ENCODE measurements around the gene NPPB.

Gene NPPB

DNA sequence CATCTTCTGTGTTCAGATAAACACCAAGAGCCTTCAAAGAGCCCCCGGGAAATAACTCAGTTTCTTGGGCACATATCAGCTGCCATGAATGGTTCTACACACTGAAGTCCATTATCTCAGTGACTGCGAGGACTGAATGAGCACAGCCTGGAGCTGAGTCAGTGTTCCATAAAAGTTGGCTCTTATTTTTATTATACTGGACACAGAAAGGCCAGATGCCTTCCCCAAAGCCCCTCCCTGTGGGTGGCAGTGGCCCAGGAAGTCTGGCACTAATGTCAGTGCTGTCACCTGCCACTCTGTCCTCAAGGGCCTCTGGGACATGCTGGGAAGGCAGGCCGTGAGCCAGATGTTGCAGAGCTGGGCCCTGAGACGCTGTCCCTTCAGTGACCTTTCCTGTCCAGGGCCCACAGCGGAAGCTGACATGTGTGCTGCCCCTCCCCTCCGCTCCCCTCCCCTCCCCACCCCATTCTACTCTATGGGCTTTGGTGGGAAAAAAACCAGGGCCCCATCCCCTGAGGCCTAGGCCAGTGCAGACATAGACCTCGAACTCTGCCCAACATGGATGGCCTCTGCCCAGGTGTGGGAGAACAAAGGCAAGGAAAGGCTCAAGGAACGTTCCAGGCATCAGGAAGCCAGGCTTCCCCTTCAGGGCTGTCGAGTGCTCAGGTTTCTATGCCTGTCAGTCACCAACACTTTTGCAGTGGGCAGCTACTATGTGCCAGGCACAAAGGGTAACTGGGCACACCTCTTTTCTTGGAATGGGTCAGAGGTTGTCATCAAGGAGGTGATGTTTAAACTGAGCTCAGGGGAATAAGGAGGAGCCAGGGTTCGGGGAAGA, 22.4 kb upstream of the NPPB start:
- no peak for DNase-seq

DNA sequence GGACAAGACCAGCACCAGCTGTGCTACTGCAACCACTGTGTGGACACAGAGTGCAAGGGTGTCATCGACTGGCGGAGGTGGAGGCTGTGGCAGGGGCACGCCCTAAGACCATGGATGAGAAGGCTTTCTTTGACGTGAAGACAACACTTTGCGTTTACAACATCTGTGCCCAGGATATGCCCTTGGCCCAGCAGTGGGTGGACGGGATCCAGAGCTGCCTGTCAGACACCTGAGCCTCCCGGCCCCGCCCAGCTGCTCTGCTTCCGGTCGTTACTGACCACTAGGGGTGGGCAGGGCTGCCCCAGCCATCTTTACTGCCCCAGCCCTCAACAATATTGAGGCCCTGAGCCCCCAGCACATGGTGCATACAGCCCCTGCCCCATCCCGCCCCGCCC, 21.4 kb upstream of the NPPB start:
- no peak for DNase-seq

DNA sequence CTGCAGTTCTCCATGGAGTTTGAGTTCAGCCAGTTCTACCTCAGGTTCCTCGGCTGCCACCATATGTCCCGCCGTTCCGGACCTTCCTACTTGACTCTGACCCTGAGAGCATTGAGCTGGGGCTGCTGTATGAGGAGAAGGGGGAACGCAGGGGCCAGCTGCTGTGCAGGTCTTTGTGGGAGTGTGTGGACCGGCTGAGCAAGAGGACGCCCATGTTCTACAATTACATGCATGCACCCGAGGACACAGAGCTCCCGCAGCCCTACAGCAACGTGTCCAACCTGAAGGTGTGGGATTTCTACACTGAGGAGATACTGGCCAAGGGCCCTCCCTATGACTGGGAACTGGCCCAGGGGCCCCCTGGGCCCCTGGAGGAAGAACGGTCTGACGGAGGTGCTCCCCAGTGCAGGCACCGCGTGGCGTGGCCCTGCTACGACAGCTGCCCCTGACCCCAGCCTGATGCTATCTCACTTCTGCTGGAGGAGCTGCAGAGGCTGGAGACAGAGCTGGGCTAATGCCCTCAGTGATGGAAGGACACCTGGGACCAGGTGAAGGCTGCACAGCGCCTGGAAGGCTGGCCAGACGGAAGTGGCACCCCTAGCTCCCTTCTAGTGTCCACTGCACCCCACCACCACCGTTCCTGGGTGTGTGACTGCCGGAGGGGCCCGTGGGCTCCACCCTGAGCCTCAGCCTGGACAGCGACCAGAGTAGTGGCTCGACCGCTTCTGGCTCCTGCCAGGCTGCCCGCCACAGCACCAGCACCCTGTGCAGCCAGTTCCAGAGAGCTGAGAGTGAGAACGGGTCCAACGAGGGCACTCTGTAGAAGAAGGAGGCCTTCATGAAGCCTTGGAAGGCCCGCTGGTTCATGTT, 20.8 kb upstream of the NPPB start:
- DNase-seq = no peak

DNA sequence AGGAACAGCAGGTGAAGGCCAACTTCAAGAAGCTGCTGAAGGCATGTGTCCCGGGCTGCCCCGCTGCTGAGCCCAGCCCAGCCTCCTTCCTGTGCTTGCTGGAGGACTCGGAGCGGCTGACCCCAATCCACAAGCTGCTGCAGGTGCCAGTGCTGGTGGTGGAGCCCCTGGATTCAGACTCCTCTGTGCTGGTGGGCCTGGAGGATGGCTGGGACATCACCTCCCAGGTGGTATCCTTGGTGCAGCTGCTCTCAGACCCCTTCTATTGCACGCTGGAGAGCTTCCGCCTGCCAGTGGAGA, 20.1 kb upstream of the NPPB start:
- no peak for DNase-seq

DNA sequence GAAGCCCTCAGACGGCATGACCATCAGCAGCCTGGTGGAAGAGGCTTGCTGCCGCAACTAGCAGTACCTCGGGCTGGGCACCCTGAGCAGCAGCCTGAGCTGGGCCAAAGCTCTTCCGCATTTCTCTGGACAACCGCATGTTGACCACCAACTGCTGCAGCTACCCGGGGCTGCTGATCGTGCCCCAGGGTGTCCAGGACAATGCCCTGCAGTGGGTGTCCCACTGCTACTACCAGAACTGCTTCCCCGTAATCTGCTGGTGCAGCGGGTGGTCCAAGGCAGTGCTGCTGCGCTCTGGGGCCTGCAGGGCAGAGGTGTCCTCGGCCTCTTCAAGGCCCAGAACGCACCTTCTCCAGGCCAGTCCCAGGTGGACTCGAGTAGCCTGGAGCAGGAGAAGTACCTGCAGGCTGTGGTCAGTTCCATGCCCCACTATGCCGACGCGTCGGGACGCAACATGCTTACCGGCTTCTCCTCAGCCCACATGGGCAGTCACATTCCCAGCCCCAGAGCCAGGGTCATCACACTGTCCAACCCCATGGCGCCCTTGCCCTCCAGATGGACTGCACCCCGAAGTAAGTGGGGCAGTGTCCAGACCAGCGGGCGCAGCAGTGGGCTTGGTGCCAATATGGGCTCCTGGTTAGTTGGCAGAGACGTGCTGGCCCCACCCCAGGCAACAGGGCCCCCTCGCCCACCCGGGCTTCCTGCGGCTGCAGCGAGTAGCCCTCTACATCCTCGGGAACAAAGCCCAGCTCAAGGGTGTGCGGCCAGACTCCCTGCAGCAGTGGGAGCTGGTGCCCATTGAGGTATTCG, 19.5 kb upstream of the NPPB start:
- DNase-seq = no peak

DNA sequence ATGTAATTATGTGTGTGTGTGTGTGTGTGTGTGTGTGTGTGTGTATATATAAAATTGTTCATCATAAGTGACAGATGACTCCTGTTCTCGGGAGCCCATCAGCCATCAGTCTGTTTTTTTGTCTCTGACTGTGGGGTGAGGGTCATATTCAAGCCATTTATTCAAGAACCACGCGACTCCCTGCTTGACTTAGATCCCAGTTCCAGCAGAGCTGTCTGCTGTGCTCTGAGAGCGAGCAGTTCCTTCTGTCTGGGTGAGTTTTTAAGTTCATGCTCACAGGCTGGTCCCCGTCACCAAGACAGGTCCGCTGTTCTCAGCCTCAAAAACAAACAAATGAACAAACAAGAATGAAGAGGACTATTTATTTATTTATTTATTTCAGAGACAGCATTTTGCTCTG, 18.3 kb upstream of the NPPB start:
- DNase-seq = no peak

DNA sequence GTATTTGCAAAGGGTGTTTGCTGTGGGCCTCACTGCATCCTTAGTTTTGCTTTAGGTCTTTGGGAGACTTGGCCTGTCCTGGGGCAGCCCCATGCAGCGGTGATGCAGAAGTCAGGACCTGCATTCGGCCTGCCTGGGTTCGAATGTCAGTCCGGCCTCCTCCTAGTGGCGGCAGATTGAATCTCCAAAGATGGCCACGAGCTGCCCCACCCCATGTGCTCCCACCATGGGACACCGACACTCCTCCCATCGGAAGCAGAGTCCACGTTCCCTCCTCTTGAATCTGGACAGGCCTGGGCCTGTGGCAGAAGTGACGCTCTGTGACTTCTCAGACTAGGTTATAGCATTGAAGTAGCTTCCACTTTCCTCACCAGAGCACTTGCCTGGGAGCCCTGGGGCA, 16.3 kb upstream of the NPPB start:
- DNase-seq = no peak

DNA sequence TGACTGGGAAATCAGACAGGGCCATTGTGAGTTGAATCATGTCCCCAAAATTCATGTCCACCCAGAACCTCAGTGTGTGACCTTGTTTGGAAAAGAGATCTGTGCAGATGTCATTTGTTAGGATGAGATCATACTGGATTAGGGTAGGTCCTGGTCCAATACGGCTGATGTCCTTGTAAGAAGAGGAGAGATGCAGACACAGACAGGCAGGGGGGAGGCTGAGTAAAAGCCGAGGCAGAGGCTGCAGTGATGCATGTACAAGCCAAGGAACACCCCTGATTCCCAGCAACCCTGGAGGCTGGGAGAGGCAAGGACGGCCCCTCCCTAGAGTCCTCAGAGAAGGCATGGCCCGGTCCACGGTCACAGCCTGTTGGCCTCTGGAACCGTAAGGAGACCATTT, 15.9 kb upstream of the NPPB start:
- DNase-seq = no peak

DNA sequence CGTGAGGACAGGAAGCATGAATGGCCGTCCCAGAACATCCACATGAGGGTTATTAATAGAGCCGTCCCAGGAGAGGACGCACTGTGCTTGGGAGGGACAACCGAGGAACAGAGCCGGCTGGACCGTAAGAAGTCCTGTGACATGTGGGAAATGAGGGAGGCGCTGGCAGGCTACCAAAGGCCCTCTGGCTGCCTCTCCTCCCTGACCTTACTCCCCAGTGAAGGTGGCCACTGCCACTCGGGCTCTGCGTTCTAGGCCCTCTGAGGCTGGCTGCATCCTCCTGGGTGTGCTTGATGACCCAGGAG, 15.5 kb upstream of the NPPB start:
- DNase-seq = no peak

DNA sequence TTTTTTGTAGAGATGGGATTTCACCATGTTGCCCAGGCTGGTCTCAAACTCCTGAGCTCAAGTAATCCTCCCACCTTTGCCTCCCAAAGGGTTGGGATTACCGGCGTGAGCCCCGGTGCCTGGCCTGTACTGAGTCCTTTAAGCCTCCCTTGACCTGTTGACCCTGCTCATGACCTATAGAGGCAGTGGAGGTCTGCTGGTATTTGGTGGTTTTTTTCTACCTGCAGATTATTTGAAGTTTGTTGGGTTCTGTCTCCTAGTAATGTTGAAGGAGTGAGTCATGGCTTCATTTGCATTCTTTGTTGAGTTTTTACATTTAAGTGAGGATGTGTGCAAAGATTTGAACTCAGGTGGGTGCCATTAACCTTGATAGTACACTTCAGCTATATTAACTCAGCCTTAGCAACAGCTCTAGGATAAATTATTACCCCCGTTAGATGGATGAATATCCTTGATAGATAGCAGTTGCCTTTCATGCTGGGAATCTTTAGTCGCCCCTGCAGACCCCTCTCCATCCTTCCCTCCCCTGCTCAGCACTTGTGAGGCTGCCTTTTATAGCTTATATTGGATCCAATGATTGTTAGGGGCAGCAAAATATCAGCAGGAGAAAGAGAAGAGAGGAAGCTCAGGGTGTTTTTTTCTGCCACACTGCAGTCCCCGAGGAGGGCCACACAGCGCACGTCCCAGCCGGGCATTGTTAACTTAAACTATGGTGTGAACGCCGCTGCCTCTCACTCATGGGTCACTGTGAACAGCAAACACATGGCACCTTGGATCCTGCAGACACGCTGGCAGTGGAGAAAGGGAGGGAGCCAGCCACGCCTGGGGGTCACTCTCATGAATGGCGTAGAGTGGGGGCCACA, 14.9 kb upstream of the NPPB start:
- DNase-seq = no peak

DNA sequence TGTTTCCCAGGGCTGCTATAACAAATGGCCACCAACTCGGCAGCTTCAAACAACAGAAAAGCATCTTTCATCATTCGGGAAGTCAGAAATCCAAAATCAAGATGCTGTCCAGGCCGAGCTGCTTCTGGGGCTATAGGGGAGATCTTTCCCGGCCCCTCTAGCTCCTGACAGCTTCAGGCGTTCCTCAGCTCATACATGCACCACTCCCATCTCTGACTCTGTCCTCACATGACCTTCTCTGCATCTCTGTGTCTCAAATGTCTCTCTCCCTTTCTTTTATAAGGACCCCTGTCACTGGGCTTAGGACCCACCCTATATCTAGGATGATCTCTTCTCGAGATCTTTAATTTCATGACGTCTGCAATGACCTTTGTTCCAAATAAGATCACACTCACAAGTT, 13.8 kb upstream of the NPPB start:
- DNase-seq = no peak

DNA sequence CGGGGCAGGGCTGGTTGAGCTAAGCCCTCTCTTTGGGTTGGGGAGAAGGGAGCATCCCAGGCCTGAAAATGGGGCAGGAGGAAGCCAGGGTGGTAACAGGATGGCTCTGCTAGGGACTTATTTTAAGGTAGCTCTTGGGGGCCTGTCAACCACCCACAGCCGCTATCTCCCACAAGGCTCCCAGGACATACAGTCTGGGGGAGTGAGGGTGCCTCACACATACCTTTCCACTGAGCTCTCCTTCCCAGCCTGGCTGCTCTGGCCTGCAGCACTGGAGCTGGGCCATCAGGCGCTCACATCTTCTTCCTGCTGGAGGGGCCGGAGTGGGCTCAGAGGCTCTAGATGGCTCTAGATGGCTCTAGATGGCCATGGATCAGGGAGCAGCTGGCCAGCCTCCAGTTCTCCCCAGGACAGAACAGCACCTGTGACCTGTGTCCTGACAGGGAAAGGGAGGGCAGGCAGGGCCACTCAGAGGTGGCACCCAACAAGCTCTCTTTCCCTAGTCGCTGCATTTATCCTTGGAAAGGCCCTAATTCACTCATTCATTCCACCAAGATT, 11.0 kb upstream of the NPPB start:
- no peak for DNase-seq

DNA sequence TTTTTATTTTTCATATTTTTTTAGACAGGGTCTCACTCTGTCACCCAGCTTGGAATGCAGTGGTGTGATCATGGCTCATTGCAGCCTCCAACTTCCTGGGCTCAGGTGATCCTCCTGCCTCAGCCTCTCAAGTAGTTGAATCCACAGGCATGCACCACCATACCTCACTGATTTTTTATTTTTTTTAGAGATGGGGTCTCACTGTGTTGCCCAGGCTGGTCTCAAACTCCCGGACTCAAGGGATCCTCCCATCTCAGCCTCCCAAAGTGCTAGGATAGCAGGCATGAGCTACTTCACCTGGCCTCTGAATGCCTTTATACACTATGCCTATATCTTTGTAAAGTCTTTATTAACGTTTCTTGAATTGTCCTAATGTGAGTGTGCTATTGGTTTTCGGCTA, 10.4 kb upstream of the NPPB start:
- no peak for DNase-seq

DNA sequence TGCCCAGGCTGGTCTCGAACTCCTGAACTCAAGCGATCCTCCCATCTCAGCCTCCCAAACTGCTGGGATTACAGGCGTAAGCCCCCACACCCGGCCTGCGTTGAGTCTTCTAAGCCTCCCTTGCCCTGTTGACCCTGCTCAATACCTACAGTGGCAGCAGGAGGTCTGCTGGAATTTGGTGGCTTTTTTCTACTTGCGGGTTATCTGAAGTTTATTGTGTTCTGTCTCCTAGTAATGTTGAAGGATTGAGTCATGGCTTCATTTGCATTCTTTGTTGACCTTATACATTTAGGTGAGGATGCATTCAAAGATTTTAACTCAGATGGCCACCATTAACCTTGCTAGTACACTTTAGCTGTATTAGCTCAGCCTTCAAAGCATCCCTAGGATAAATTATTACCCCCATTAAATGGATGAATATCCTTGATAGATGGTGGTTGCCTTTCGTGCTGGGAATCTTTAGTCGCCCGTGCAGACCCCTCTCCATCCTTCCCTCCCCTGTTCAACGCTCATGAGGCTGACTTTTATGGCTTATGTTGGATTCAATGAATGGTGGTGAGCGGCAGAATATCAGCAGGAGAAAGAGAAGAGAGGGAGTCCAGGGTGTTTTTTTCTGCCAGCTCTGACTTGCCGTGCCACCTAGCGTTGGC, 9.7 kb upstream of the NPPB start:
- DNase-seq = no peak

DNA sequence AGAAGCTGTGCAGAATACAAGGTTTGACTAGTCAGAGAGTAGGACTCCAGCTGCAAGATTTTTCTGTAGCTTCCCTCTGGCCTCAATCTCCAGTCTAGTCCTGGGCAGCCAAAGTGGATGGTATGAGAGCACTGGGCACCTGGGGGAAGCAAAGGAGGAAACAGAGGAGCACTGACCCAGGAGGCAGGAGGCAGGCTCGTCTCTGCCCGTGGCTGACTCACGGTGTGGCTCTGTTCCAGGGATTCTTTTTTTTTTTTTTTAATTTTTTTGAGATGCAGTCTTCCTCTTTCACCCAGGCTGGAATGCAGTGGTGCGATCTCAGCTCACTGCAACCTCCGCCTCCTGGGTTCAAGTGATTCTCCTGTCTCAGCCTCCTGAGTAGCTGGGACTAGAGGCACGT, 4.1 kb upstream of the NPPB start:
- DNase-seq = no peak

DNA sequence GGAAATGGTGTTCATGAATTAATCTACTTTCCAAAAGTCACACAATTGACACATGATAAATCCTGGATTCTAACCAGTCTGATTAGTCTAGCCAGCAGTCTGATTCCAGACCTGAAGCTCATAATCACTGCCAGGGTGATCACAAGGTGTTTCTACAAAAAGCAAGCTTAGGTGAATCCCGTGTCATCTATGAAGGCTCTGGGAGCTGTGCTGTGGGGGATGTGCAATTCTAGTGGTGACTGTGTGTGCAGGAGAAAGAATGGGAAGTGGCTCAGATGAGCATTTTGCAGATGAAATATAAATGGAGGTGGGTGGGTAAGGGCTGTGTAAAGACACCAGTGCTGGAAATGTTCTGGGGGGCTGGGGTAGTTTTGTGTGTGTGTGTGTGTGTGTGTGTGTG, 1.8 kb upstream of the NPPB start:
- no peak for DNase-seq

DNA sequence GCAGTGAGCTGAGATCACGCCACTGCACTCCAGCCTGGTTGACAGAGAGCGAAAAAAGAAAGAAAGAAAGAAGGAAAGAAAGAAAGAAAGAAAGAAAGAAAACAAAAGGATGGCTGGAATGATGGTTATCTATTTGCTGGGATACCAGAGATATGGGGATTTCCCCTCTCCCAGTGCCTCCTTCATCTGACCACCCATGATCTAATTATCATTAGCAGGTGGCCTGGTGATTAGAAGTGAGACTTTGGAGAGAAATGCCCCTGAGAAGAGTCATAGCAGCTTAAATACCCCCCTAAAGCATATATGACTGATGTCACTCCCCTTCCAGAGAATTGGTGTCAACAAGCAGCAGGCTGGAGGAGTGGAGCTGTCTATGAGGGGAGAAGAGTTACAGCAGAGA, 1.3 kb upstream of the NPPB start:
- DNase-seq = no peak

DNA sequence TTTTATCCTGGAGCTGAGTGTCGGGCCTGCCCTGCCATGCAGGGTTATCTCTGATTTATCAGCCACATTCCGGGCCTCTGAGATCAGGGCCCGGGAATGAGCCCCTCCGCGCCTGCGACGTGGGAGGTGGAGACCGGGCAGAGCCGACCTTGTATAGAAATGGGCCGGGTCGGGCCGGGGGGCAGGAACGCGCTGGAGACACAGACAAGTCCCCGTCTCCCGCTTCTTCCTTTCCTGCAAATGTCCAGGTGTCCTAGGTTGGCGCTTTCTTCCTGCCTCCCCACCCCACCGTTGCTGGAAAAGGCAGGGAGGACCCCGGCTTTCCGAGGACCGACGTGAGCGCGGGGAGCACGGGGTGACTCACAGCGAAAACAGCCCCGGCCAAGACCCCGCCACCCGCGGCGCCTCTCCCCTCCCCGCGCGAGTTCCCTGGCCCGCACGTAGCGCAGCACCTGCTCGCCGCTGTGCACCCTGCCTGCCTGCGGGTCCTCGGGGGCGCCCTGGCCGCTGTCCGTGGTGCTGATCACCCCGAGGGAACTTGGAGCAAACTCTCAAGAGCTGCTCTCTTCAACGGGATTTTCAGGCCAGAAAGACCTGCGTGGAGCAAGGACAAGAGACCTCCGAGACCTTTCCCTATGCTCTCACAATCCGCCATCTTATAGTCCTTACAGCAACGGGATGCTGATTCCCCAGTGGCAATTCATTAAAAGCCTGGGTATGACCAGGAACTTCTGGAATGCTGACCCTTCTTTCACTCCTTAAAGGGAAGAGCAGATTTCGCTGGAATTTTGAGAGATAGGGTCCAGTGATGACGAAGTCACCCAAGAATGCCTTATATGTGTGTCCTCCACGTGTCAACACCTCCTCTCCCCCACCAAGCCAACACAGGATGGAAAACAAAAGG, 475 bp upstream of the NPPB start:
- peak; percentile 50 to 57 for DNase-seq

DNA sequence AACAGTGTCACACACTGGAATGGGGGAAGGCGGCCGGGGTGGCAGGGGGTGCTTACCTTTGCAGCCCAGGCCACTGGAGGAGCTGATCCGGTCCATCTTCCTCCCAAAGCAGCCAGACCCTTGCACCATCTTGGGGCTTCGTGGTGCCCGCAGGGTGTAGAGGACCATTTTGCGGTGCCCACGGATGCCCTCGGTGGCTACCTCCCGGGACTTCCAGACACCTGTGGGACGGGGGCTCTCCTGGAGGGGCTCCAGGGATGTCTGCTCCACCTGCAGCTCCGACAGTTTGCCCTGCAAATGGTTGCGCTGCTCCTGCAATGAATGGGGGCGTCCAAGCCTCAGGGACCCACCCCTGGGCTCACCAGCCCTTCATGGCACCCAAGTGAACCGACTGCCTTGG, 587 bp downstream of the NPPB start:
- no peak for DNase-seq

DNA sequence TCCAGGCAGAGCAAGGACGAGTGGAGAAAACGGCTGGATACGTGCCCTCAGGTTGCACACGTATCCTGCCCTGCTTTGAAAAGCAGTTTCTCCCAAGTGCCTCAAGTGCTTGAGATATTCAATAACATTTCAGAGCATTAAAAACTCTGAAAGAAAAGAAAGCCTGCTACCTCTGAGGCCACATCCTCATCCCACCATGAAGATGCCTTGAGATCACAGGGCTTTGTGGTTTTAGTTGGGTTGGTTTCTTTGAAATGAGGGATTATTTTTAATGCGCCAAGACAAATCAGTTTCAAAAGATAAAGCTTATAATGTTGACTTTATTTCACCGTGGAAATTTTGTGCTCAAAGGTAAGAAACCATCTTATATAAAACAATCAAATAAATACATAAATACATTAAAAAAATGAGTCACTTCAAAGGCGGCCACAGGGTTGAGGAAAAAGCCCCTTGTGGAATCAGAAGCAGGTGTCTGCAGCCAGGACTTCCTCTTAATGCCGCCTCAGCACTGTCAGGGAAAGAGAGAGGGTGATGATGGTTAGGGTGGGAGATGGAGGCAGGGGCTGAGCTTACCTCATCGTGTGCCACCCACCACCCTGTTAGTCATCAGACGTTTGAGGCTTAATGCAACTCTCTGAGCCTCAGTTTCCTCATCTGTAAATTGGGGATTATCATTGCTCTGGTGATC, 1.4 kb downstream of the NPPB start:
- no peak for DNase-seq
